DND-41 (cell line): Measurements from ENCODE around the gene CLNK.

Experiments used
- ATAC-seq: fragments of 200-7000 bp; cut with Tn5 transposase; 3 replicates; pipeline ENCODE4 v1.9.1; 2021; ENCODE audit warnings: low read depth; ENCODE audit not compliant: insufficient read depth
- DNase-seq: peaks from one replicate; pipeline ENCODE4 v3.0.0-alpha.2; 2020
- H2AFZ ChIP-seq: 2 replicates; pipeline ENCODE4 v1.6.0; 2012; ENCODE audit warnings: low read depth, low read length
- H3K27ac ChIP-seq: 2 replicates; pipeline ENCODE4 v1.5.1; 2012; ENCODE audit warnings: low read length, inconsistent platforms
- H3K27me3 ChIP-seq: fragments of 200-600 bp; sonication (generic); 2 replicates; pipeline ENCODE4 v1.6.0; 2012; ENCODE audit warnings: low read length, mild to moderate bottlenecking, inconsistent platforms; ENCODE audit not compliant: insufficient read depth, poor library complexity
- H3K36me3 ChIP-seq: 2 replicates; pipeline ENCODE4 v1.5.1; 2012; ENCODE audit warnings: low read length, inconsistent platforms; ENCODE audit not compliant: insufficient read depth
- H3K4me1 ChIP-seq: 2 replicates; pipeline ENCODE4 v1.5.1; 2012; ENCODE audit warnings: mild to moderate bottlenecking, low read length; ENCODE audit not compliant: insufficient read depth
- H3K4me2 ChIP-seq: 2 replicates; pipeline ENCODE4 v1.6.0; 2012; ENCODE audit warnings: mild to moderate bottlenecking, moderate library complexity, low read length, inconsistent platforms; ENCODE audit not compliant: insufficient read depth
- H3K4me3 ChIP-seq, 2 experiments: fragments of 200-600 bp in 1 of 2; shearing (Covaris generic) in 1 of 2; 2 replicates each; pipeline ENCODE4 v1.5.1; 2012 to 2016; ENCODE audit warnings: inconsistent platforms in 2 of 2, low read length in 2 of 2, mild to moderate bottlenecking in 2 of 2, low read depth in 1 of 2, moderate library complexity in 1 of 2
- H3K79me2 ChIP-seq: 2 replicates; pipeline ENCODE4 v1.6.0; 2012; ENCODE audit warnings: low read length, inconsistent platforms; ENCODE audit not compliant: insufficient read depth
- H3K9ac ChIP-seq: 2 replicates; pipeline ENCODE4 v1.6.0; 2012; ENCODE audit warnings: low read depth, mild to moderate bottlenecking, inconsistent platforms, low read length, moderate library complexity
- H3K9me3 ChIP-seq: 2 replicates; pipeline ENCODE4 v1.5.1; 2012; ENCODE audit warnings: low read length, moderate library complexity, mild to moderate bottlenecking, inconsistent platforms; ENCODE audit not compliant: insufficient read depth, severe bottlenecking
- H4K20me1 ChIP-seq: 2 replicates; pipeline ENCODE4 v1.6.0; 2012; ENCODE audit warnings: low read length; ENCODE audit not compliant: insufficient read depth
- EZH2 ChIP-seq: IDR thresholded peaks from 3 replicates; pipeline ENCODE4 v1.6.1; 2012; ENCODE audit warnings: borderline replicate concordance, low read depth, mild to moderate bottlenecking, moderate library complexity, low read length, inconsistent platforms; ENCODE audit not compliant: severe bottlenecking
- TF ChIP-seq, protein P1 (sequence below): IDR thresholded peaks from 2 replicates; pipeline ENCODE4 v1.5.1; 2012; ENCODE audit warnings: borderline replicate concordance, low read length, moderate library complexity, mild to moderate bottlenecking; ENCODE audit not compliant: poor library complexity, severe bottlenecking; ENCODE audit errors: extremely low read depth

CLNK gene

DNA sequence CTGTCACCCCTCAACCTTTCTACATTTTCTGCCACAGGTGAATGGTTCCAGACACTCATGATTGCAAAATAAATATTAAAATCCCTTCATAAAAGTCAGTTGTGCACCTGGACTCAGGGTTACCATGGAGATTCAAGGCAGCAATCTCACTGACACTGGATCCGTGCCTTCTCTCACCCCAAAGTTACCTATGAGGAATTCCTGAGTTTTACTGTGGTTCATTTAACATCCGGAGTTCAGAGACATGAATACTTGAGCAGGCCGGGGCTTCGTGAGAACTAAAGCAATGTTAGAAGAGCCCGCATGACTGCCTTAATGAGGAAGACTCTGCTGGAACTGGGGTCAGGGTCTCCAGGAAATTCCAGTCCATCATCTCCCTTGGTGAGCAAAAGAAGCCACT is 12.5 kb upstream of the CLNK start:
- Histone ChIP-seq H2AFZ (no peak overlapping the region), H4K20me1 (no peaks in the 10 kb centered on the region), H3K27me3 (no peaks in the 10 kb centered on the region), H3K36me3 (no peaks in the 10 kb centered on the region), H3K27ac (no peak overlapping the region), H3K4me1 (no peaks in the 10 kb centered on the region), H3K9ac (no peak overlapping the region), H3K4me2 (no peak overlapping the region), H3K4me3 (no peak overlapping the region), H3K9me3 (no peaks in the 10 kb centered on the region), H3K79me2 (no peaks in the 10 kb centered on the region)
- ATAC-seq (no peak), DNase-seq (no peak)
- TF ChIP-seq, protein P1, sequence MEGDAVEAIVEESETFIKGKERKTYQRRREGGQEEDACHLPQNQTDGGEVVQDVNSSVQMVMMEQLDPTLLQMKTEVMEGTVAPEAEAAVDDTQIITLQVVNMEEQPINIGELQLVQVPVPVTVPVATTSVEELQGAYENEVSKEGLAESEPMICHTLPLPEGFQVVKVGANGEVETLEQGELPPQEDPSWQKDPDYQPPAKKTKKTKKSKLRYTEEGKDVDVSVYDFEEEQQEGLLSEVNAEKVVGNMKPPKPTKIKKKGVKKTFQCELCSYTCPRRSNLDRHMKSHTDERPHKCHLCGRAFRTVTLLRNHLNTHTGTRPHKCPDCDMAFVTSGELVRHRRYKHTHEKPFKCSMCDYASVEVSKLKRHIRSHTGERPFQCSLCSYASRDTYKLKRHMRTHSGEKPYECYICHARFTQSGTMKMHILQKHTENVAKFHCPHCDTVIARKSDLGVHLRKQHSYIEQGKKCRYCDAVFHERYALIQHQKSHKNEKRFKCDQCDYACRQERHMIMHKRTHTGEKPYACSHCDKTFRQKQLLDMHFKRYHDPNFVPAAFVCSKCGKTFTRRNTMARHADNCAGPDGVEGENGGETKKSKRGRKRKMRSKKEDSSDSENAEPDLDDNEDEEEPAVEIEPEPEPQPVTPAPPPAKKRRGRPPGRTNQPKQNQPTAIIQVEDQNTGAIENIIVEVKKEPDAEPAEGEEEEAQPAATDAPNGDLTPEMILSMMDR = no peak
- no peak for TF ChIP-seq EZH2

- no peak overlapping the region for H3K4me2 ChIP-seq
- ATAC-seq (no peak), DNase-seq (no peak)
- no peaks in the 10 kb centered on the region for H3K36me3 ChIP-seq
- no peaks in the 10 kb centered on the region for H3K79me2 ChIP-seq
- no peak overlapping the region for H2AFZ ChIP-seq
- H3K27me3 ChIP-seq = no peaks in the 10 kb centered on the region
- no peaks in the 10 kb centered on the region for H3K4me1 ChIP-seq
- TF ChIP-seq EZH2 = no peak
- TF ChIP-seq, protein P1 = no peak
- H3K27ac ChIP-seq = no peak overlapping the region
- no peaks in the 10 kb centered on the region for H3K9me3 ChIP-seq
- no peaks in the 10 kb centered on the region for H4K20me1 ChIP-seq
- no peak overlapping the region for H3K9ac ChIP-seq
- H3K4me3 ChIP-seq = no peak overlapping the region
Observed at GRCh38 chr4:10696253-10696652, 11.7 kb upstream of the CLNK start.

DNA sequence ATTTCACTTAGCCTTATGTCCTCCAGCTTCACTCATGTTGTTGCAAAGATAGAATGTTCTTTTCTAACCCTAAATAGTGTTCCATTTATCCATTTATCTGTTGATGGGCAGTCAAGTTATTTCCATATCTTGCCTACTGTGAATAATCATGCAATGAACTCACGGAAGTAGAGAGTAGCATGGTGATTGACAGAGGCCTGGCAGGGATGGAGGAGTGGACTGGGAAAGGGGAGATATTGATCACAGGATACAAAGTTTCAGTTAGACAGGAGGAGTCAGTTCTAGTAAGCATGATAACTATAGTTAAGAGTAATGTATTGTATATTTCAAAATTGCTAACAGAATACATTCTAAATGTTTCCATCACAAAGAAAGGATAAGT is 10.3 kb upstream of the CLNK start:
- no peaks in the 10 kb centered on the region for H4K20me1 ChIP-seq
- no peak for DNase-seq

More for the DNA sequence above, 10.3 kb upstream of the CLNK start:
- ATAC-seq = no peak
- Histone ChIP-seq H3K36me3 (no peaks in the 10 kb centered on the region), H3K4me3 (no peak overlapping the region), H3K9me3 (no peaks in the 10 kb centered on the region), H3K27me3 (no peaks in the 10 kb centered on the region), H3K9ac (no peak overlapping the region), H3K79me2 (no peaks in the 10 kb centered on the region), H3K4me1 (no peaks in the 10 kb centered on the region), H3K27ac (no peak overlapping the region), H3K4me2 (no peak overlapping the region), H2AFZ (no peak overlapping the region)
- TF ChIP-seq, protein P1 = no peak
- TF ChIP-seq EZH2 = no peak
